GM10248 (cell line): ENCODE data around the gene HOXA7.

Source experiments
- CTCF ChIA-PET: fragments of 300-600 bp; sonication (Branson Sonifier 250); formaldehyde crosslinking; extraction: SDS; loops from one replicate; lab custom pipeline; 2021; ENCODE audit warnings: antibody characterized with exemption; lab: Yijun Ruan, JAX
- POLR2A ChIA-PET: fragments of 350-650 bp; sonication (Branson Sonifier 250); formaldehyde crosslinking; extraction: SDS; loops from one replicate; lab custom pipeline; 2020; ENCODE audit warnings: antibody characterized with exemption; lab: Yijun Ruan, JAX
- DNase-seq: peaks from one replicate; pipeline ENCODE4 v3.0.0; 2012; ENCODE audit errors: extremely low spot score
- TF ChIP-seq, protein P1 (sequence below): IDR thresholded peaks from 2 replicates; pipeline ENCODE4 v1.5.1; 2012; ENCODE audit warnings: mild to moderate bottlenecking, low read depth; ENCODE audit errors: extremely low read depth, missing control alignments, control extremely low read depth

Gene HOXA7

DNA sequence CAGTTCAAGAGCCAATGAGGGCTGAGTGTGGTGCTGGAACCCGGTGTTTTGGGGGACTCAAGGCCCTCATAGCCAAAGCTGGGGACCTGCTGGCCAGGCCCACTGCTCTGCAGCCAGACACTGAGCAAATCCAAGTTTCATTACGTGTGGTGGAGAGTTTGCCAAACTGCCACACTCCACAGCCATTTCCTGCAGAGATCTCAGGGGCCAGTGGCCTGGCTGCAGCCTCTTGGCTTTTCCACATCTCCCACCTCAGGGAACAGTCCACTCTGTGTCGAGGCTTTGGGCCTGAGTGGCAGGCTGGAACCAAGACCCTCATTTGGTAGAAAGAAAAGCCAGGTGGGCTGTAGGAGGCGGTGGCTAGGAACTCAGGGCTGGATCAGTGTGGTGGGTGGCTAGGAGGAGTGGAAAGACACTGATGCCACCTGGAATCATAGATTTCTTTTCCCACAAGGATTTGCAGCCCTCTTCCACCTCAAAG is 25.4 kb upstream of the HOXA7 start:
- DNase-seq = no peak
- ChIA-PET POLR2A (no interaction called here), CTCF (interaction anchor here (1.2 to 1.7 kb wide), 2 partner anchors 14 to 23 kb away, joined by 4 to 5 read pairs; no protein-coding TSS in a partner anchor)
- TF ChIP-seq, protein P1, sequence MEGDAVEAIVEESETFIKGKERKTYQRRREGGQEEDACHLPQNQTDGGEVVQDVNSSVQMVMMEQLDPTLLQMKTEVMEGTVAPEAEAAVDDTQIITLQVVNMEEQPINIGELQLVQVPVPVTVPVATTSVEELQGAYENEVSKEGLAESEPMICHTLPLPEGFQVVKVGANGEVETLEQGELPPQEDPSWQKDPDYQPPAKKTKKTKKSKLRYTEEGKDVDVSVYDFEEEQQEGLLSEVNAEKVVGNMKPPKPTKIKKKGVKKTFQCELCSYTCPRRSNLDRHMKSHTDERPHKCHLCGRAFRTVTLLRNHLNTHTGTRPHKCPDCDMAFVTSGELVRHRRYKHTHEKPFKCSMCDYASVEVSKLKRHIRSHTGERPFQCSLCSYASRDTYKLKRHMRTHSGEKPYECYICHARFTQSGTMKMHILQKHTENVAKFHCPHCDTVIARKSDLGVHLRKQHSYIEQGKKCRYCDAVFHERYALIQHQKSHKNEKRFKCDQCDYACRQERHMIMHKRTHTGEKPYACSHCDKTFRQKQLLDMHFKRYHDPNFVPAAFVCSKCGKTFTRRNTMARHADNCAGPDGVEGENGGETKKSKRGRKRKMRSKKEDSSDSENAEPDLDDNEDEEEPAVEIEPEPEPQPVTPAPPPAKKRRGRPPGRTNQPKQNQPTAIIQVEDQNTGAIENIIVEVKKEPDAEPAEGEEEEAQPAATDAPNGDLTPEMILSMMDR = no peak

DNA sequence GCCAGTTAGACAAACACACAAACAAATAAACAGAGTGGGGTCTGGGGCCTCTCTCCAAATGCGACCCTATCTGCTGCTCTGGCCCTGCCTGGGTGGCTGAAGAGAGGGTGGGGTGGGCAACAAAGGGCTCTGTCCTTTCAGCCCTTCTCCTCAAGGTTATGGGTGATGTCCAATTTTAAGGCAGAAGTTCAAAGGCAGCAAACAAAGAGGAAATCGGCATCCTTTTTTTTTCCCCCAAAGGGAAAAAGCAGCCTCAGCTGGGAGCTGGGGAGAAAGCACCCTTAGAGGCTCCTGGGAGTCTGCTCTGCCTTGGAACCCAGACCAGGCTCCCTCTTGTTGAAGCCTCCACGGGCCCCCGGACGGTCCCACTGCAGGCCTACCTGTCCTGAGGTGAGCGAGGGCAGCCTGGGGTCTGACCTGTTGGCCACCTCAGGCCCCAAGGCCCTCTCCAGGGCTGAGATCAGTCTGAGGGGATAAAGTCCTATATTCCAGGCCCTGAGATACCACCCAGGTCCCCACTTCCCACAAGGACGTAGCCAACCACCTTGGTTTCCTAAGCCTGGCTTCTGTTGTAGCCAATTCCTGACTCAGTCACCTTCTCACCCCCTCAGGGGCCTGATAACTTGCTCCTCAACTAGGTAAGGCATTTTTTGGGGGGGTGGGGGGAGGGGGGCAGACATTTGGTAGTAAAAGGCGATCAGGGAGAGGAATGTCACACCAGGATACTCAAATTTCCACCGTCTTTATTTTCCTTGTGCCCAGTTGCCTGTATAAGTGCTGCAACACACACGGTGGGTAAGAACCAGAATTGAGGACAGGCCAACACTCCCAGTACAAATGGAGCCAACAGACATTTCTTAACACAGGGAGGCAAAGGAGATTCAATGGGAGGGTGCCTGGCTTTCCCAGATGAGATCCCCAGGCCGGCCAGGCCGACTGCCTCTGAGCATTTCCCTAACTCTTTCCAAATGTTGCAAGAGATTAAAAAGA is 24.3 kb upstream of the HOXA7 start:
- CTCF ChIA-PET = interaction anchor here (1.0 to 2.6 kb wide), 10 partner anchors 9 to 808 kb away, joined by 3 to 11 read pairs (median 4); no protein-coding TSS in a partner anchor
- no peak for DNase-seq
- POLR2A ChIA-PET = no interaction called here
- TF ChIP-seq, protein P1 = no peak

DNA sequence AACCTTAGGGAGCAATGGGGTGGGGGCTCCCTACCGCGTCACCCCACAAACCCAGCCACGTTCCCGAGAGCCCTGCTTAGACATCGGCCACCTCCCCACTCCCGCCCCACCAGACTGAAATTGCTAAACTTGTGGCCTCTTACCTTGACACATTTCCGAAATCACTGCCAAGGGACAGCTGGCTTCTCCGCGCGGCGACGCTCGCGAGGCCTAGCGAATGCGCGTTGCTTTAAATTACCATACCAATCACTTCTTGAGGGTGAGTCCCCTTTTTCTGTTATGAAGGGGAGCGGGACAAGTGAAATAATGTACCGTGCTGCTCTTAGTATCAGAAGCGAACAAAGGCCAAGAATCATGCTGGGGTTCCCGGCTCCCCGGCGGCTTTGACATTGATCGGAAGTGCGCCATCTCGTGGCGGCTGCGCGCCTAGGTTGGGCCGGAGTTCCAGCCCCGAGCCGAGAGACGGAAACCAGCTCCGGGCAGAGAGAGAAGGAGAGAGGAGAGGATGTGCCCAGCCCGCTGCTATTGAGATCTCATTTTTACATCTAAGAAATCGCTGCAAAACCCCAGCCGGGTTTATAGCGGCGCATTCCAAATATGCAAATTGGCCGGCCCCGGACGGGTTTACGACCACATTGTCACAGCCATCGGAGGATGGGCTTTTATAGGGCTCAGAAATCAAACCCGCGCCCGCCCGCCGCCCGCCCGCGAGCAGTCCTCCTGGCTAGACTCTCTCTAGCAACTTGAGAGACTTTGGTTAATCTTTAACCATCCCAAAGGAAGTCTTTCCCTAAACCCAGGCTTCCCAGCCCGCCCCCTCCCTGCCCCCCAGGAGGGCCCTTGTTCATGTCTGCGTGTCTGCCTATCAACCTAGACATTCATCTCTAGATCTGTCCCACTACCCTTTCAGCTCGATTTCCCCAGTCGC is 23.3 kb upstream of the HOXA7 start:
- TF ChIP-seq, protein P1 = peak; percentile 66
- POLR2A ChIA-PET = no interaction called here
- peak; percentile 76 for DNase-seq
- CTCF ChIA-PET = interaction anchor here (1.0 to 3.4 kb wide), 10 partner anchors 10 to 807 kb away, joined by 3 to 15 read pairs (median 4); no protein-coding TSS in a partner anchor

DNA sequence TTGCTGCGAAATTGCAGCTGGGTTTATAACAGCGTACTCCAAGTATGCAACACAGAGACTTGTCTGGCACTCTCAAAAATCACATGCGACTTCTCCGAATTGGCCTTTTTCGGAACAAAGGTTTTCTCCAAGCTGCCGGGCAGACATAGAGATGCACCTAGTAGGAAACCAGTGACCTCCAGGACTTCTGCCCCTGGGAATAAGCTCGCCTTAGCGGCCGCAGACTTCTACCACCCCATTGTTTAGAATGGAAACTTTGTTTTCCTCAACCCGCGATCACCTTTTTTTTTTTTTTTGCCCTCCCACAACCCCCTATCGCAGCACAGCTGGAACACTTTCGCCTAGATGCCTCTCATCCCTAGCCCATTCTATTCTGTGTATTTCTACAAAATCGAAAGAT is 22.6 kb upstream of the HOXA7 start:
- TF ChIP-seq, protein P1 = no peak
- ChIA-PET CTCF (interaction anchor here (0.7 to 3.4 kb wide), 10 partner anchors 11 to 1923 kb away, joined by 3 to 15 read pairs (median 4); no protein-coding TSS in a partner anchor), POLR2A (no interaction called here)
- no peak for DNase-seq

DNA sequence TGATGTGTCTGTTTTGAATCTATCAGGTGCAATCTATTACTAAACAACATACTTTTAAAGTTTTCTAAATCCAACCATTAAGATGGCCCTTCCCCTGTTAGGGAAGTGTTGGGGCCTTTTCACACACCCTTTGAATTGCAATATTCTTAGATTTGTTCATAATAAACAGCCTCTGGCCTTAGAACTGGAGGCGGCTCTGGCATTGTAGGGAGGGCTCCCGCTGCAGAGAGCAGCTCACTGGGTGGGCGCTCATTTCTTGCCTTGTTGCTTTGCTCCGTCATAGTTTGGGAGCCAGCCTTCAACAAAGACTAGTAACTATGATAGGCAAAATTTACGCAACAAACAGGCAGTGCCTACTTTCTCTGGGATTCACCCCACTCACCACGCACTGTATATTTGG is 21.9 kb upstream of the HOXA7 start:
- ChIA-PET POLR2A (no interaction called here), CTCF (interaction anchor here (0.7 to 3.4 kb wide), 4 partner anchors 17 to 1923 kb away, joined by 3 to 15 read pairs (median 8); no protein-coding TSS in a partner anchor)
- DNase-seq = no peak
- TF ChIP-seq, protein P1 = no peak
